Right lobe of liver (tissue), 4 donors: ENCODE results near the gene YWHAB.

ENCODE experiments used
- POLR2A ChIP-seq: fragments of 450-650 bp; IDR thresholded peaks from one replicate; pipeline ENCODE4 v1.6.1; 2017; ENCODE audit warnings: antibody characterized with exemption, mild to moderate bottlenecking
- TF ChIP-seq, protein P1 (sequence below), 4 donors: fragments of 200-600 bp in 3 of 4; fragments of 450-650 bp in 1 of 4; IDR thresholded peaks; one replicate each; pipeline versions ENCODE4 v1.5.1 to v1.8.0; 2016 to 2022; ENCODE audit warnings: antibody characterized with exemption in 4 of 4, mild to moderate bottlenecking in 2 of 4
- donor health status: DM: no; HTN: no; CAD: no.
- donor health status: DM: no; HTN: no; CAD: no.
- donor health status: DM: no; HTN: yes; CAD: no.

DNA sequence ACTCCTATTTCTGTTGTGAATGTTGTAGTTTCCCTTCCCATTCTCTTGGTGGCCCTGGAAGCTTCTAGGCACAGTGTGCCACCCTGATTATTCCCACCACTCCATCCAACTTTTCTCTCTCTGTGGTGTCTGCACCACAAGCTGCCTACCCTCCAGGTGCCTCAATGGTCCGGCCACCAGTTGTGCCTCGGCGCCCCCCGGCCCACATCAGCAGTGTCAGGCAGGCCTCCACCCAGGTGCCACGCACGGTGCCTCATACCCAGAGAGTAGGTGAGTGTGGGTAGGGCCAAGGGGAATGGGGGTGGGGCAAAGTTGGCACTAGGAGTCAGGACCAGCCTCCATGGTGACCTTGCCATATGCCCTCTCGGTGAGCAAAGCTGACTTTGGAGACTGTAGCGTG lies 47.4 kb downstream of the YWHAB start:
- TF ChIP-seq POLR2A: no peak
- TF ChIP-seq, protein P1, sequence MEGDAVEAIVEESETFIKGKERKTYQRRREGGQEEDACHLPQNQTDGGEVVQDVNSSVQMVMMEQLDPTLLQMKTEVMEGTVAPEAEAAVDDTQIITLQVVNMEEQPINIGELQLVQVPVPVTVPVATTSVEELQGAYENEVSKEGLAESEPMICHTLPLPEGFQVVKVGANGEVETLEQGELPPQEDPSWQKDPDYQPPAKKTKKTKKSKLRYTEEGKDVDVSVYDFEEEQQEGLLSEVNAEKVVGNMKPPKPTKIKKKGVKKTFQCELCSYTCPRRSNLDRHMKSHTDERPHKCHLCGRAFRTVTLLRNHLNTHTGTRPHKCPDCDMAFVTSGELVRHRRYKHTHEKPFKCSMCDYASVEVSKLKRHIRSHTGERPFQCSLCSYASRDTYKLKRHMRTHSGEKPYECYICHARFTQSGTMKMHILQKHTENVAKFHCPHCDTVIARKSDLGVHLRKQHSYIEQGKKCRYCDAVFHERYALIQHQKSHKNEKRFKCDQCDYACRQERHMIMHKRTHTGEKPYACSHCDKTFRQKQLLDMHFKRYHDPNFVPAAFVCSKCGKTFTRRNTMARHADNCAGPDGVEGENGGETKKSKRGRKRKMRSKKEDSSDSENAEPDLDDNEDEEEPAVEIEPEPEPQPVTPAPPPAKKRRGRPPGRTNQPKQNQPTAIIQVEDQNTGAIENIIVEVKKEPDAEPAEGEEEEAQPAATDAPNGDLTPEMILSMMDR (IDR thresholded peaks at IDR 0.05): no peak
